CD4-positive, alpha-beta T cell treated with Interleukin-10 for 1 hour (primary cell): ENCODE data around the gene WIPF1.

Experiments used
- DNase-seq: peaks from one replicate; pipeline ENCODE4 v3.0.0-alpha.2; 2020

Gene WIPF1

GRCh38 chr2:174594456-174594855, 3.1 kb downstream of the WIPF1 start:
- DNase-seq: peak; percentile 50

- DNase-seq: peak; percentile 88
These were observed 3.9 kb downstream of the WIPF1 start for GRCh38 chr2:174593574-174594203.

GRCh38 chr2:174593041-174593440, 4.6 kb downstream of the WIPF1 start:
- no peak for DNase-seq

GRCh38 chr2:174591740-174592139, 5.9 kb downstream of the WIPF1 start:
- no peak for DNase-seq

- no peak for DNase-seq
These were observed 6.5 kb downstream of the WIPF1 start for GRCh38 chr2:174590928-174591648.

GRCh38 chr2:174590346-174590745, 7.3 kb downstream of the WIPF1 start:
- DNase-seq: no peak

GRCh38 chr2:174589334-174589733, 8.3 kb downstream of the WIPF1 start:
- DNase-seq: no peak

- DNase-seq: no peak
These were observed 9.1 kb downstream of the WIPF1 start for GRCh38 chr2:174588463-174588862.

- DNase-seq: no peak
These were observed 10.0 kb downstream of the WIPF1 start for GRCh38 chr2:174587579-174587978.

GRCh38 chr2:174586418-174587295, 10.9 kb downstream of the WIPF1 start:
- DNase-seq: no peak

- DNase-seq: no peak
These were observed 11.8 kb downstream of the WIPF1 start for GRCh38 chr2:174585657-174586252.

GRCh38 chr2:174585146-174585545, 12.5 kb downstream of the WIPF1 start:
- DNase-seq: no peak

GRCh38 chr2:174581491-174581890, 16.1 kb downstream of the WIPF1 start:
- DNase-seq: no peak

- DNase-seq: no peak
These were observed 16.7 kb downstream of the WIPF1 start for GRCh38 chr2:174580951-174581350.

- peak; percentile 78 for DNase-seq
These were observed 19.5 kb downstream of the WIPF1 start for GRCh38 chr2:174577967-174578589.

- DNase-seq: no peak
These were observed 22.4 kb downstream of the WIPF1 start for GRCh38 chr2:174575124-174575776.

- DNase-seq: no peak
These were observed 22.9 kb downstream of the WIPF1 start for GRCh38 chr2:174574657-174575056.

- DNase-seq: peak; percentile 55
These were observed 24.0 kb downstream of the WIPF1 start for GRCh38 chr2:174573621-174574081.

- DNase-seq: no peak
These were observed 25.0 kb downstream of the WIPF1 start for GRCh38 chr2:174572556-174572955.

- DNase-seq: no peak
These were observed 25.8 kb downstream of the WIPF1 start for GRCh38 chr2:174571669-174572323.

GRCh38 chr2:174570318-174570958, 27.2 kb downstream of the WIPF1 start:
- DNase-seq: no peak
